ENCODE data around the gene JAG2. TPM values are rescaled to one million over a fixed set of nuclear protein-coding genes. Genes with fewer than 3 reads are reported as not detected.

JAG2 gene
- total RNA-seq, 4 donors from 2014 or later: 20.7 to 29.4 (median 23.3) TPM

GRCh38 chr14:105192866-105193731 lies 24.5 kb upstream of the JAG2 start:
- Histone ChIP-seq H3K27ac (peak overlapping the region in 3 of 4 donors; percentile 17 to 73 (median 72)), H3K9me3 (peaks cover 0 to 7% (median 2%) of the 10 kb centered on the region in 3 donors), H3K4me1 (peaks cover 22 to 55% (median 47%) of the 10 kb centered on the region in 3 donors), H3K36me3 (no peaks in the 10 kb centered on the region), H3K4me3 (peak overlapping the region in 1 of 4 donors; percentile 23), H3K27me3 (peaks cover 6 to 98% (median 19%) of the 10 kb centered on the region in 4 donors)
- TF ChIP-seq POLR2A (IDR thresholded peaks at IDR 0.05): no peak
- TF ChIP-seq, protein P1, sequence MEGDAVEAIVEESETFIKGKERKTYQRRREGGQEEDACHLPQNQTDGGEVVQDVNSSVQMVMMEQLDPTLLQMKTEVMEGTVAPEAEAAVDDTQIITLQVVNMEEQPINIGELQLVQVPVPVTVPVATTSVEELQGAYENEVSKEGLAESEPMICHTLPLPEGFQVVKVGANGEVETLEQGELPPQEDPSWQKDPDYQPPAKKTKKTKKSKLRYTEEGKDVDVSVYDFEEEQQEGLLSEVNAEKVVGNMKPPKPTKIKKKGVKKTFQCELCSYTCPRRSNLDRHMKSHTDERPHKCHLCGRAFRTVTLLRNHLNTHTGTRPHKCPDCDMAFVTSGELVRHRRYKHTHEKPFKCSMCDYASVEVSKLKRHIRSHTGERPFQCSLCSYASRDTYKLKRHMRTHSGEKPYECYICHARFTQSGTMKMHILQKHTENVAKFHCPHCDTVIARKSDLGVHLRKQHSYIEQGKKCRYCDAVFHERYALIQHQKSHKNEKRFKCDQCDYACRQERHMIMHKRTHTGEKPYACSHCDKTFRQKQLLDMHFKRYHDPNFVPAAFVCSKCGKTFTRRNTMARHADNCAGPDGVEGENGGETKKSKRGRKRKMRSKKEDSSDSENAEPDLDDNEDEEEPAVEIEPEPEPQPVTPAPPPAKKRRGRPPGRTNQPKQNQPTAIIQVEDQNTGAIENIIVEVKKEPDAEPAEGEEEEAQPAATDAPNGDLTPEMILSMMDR (IDR thresholded peaks at IDR 0.05): no peak
- no peak for DNase-seq
- intact Hi-C loops (cut with DNase I): no loop called here
- WGBS, 2 donors: 20% methylated on average over 2 of the region's 29 CpGs; no CpG with 5 or more reads in 1 of the 2 donors

DNA sequence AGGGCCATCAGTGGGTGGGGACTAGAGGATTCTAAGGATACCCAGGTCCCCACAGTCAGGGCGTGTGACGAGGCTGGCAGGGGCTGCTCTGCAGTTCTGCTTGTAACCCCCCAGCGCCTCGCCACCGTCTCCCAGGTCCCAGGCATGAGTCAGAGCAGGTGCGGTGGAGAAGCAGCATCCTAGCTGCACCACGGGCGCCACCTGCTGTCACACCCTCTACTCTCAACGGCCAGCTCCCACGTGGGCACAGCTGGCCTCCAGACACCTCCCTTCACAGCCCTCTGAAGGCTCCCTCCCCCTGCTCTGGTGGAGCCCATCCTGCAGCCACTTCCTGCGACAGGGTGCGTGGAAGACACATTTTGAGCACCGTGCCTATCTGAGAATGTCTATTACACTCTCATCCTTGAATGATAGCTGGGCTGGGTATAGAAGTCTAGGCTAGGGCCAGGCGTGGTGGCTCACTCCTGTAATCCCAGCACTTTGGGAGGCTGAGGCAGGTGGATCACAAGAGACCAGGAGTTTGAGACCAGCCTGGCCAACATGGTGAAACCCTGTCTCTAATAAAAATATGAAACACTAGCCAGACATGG lies 19.5 kb upstream of the JAG2 start:
- Histone ChIP-seq H3K27me3 (peaks cover 0 to 81% (median 0%) of the 10 kb centered on the region in 4 donors), H3K4me3 (no peak overlapping the region), H3K9me3 (peaks cover 0 to 10% (median 5%) of the 10 kb centered on the region in 3 donors), H3K4me1 (peaks cover under 1 to 6% (median 4%) of the 10 kb centered on the region in 3 donors), H3K36me3 (no peaks in the 10 kb centered on the region), H3K27ac (no peak overlapping the region)
- DNase-seq: no peak
- no peak for TF ChIP-seq POLR2A (IDR thresholded peaks at IDR 0.05)
- TF ChIP-seq, protein P1 (IDR thresholded peaks at IDR 0.05): peak in 1 of 6 experiments; percentile 46
- intact Hi-C loops (cut with DNase I): no loop called here
- 56 to 100% methylated on average over 1 to 6 of the region's 14 CpGs for WGBS, 2 donors

GRCh38 chr14:105187116-105187515 lies 18.5 kb upstream of the JAG2 start:
- Histone ChIP-seq H3K36me3 (no peaks in the 10 kb centered on the region), H3K27ac (no peak overlapping the region), H3K27me3 (peaks cover 0 to 83% (median 0%) of the 10 kb centered on the region in 4 donors), H3K4me1 (peaks cover 4 to 11% (median 7%) of the 10 kb centered on the region in 3 donors), H3K9me3 (peaks cover 0 to 10% (median 5%) of the 10 kb centered on the region in 3 donors), H3K4me3 (no peak overlapping the region)
- WGBS, 2 donors: 50 to 68% methylated on average over 4 of the region's 4 CpGs
- DNase-seq: no peak
- no peak for TF ChIP-seq POLR2A (IDR thresholded peaks at IDR 0.05)
- TF ChIP-seq, protein P1 (IDR thresholded peaks at IDR 0.05): no peak
- intact Hi-C loops (cut with DNase I): no loop called here

GRCh38 chr14:105185973-105186372 lies 17.4 kb upstream of the JAG2 start:
- no peaks in the 10 kb centered on the region for H3K36me3 ChIP-seq
- no peak overlapping the region for H3K27ac ChIP-seq
- intact Hi-C loops (cut with DNase I): no loop called here
- peaks cover 12 to 21% (median 15%) of the 10 kb centered on the region in 3 donors for H3K4me1 ChIP-seq
- H3K4me3 ChIP-seq: no peak overlapping the region
- no peak for DNase-seq
- no peak for TF ChIP-seq POLR2A (IDR thresholded peaks at IDR 0.05)
- TF ChIP-seq, protein P1 (IDR thresholded peaks at IDR 0.05): no peak
- peaks cover 0 to 79% (median 0%) of the 10 kb centered on the region in 4 donors for H3K27me3 ChIP-seq
- H3K9me3 ChIP-seq: peaks cover 0 to 10% (median 5%) of the 10 kb centered on the region in 3 donors
- WGBS, 2 donors: 19 to 38% methylated on average over 3 to 4 of the region's 4 CpGs

DNA sequence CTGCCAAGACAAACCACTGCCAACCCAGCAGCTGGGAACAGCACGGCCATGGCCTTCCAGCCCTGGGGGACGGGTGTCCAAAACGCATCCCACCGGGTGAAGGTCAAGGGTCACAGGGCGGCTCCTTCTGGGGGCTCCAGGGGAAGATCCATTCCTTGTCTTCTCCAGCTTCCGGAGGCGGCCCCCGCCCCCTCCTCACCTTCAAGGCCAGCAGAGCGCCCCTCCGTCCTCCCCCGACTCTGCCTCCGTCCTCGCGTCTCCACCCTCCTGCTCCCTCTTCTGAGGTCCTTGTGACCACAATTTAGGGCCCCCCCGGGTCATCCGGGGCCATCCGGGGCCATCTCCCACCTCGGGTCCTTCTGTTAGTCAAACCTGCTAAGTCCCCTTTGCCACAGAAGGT lies 16.4 kb upstream of the JAG2 start:
- intact Hi-C loops (cut with DNase I): no loop called here
- DNase-seq: no peak

More for the DNA sequence above, 16.4 kb upstream of the JAG2 start:
- Histone ChIP-seq H3K27me3 (peaks cover 0 to 70% (median 0%) of the 10 kb centered on the region in 4 donors), H3K27ac (no peak overlapping the region), H3K9me3 (peaks cover 0 to 10% (median 5%) of the 10 kb centered on the region in 3 donors), H3K4me1 (peaks cover 21 to 29% (median 22%) of the 10 kb centered on the region in 3 donors), H3K36me3 (no peaks in the 10 kb centered on the region), H3K4me3 (no peak overlapping the region)
- WGBS, 2 donors: 78 to 91% methylated on average over 7 to 16 of the region's 18 CpGs
- TF ChIP-seq, protein P1 (IDR thresholded peaks at IDR 0.05): no peak
- no peak for TF ChIP-seq POLR2A (IDR thresholded peaks at IDR 0.05)

Data from esophagus squamous epithelium (tissue), 5 donors.